Measurements from ENCODE around the gene HTRA1.

HTRA1 gene

GRCh38 chr10:122475100-122475499 is 13.7 kb downstream of the HTRA1 start:
- no peak for TF ChIP-seq CTCF (IDR thresholded peaks at IDR 0.05; ENCODE audit: low read depth, low read length, missing control alignments)
- no peak overlapping the region for H3K27ac ChIP-seq
- no peak for DNase-seq
- H3K4me3 ChIP-seq (ENCODE audit: low read depth, low read length): no peak overlapping the region
- H3K27me3 ChIP-seq (replicated peaks): no peaks in the 10 kb centered on the region
- in situ Hi-C loops (cut with HindIII; ENCODE audit: low pct_ligation_motif_present, low sequenced_read_pairs): no loop called here
- no peaks in the 10 kb centered on the region for H3K36me3 ChIP-seq (replicated peaks)

- H3K36me3 ChIP-seq (replicated peaks): no peaks in the 10 kb centered on the region
- no peak overlapping the region for H3K27ac ChIP-seq
- TF ChIP-seq CTCF (IDR thresholded peaks at IDR 0.05; ENCODE audit: low read depth, low read length, missing control alignments): no peak
- H3K27me3 ChIP-seq (replicated peaks): no peaks in the 10 kb centered on the region
- no peak for DNase-seq
- in situ Hi-C loops (cut with HindIII; ENCODE audit: low pct_ligation_motif_present, low sequenced_read_pairs): no loop called here
- no peak overlapping the region for H3K4me3 ChIP-seq (ENCODE audit: low read depth, low read length)
These were observed 14.4 kb downstream of the HTRA1 start for GRCh38 chr10:122475591-122476332.

- in situ Hi-C loops (cut with HindIII; ENCODE audit: low pct_ligation_motif_present, low sequenced_read_pairs): no loop called here
- Histone ChIP-seq H3K27me3 (replicated peaks) (no peaks in the 10 kb centered on the region), H3K36me3 (replicated peaks) (no peaks in the 10 kb centered on the region), H3K27ac (no peak overlapping the region), H3K4me3 (ENCODE audit: low read depth, low read length) (no peak overlapping the region)
- no peak for DNase-seq
- TF ChIP-seq CTCF (IDR thresholded peaks at IDR 0.05; ENCODE audit: low read depth, low read length, missing control alignments): no peak
These were observed 15.0 kb downstream of the HTRA1 start for GRCh38 chr10:122476333-122476695.

- Histone ChIP-seq H3K27me3 (replicated peaks) (no peaks in the 10 kb centered on the region), H3K36me3 (replicated peaks) (no peaks in the 10 kb centered on the region), H3K27ac (no peak overlapping the region), H3K4me3 (ENCODE audit: low read depth, low read length) (no peak overlapping the region)
- TF ChIP-seq CTCF (IDR thresholded peaks at IDR 0.05; ENCODE audit: low read depth, low read length, missing control alignments): no peak
- no peak for DNase-seq
- in situ Hi-C loops (cut with HindIII; ENCODE audit: low pct_ligation_motif_present, low sequenced_read_pairs): no loop called here
These were observed 16.1 kb downstream of the HTRA1 start for GRCh38 chr10:122477436-122477835.

- H3K36me3 ChIP-seq (replicated peaks): no peaks in the 10 kb centered on the region
- H3K27me3 ChIP-seq (replicated peaks): no peaks in the 10 kb centered on the region
- TF ChIP-seq CTCF (IDR thresholded peaks at IDR 0.05; ENCODE audit: low read depth, low read length, missing control alignments): no peak
- in situ Hi-C loops (cut with HindIII; ENCODE audit: low pct_ligation_motif_present, low sequenced_read_pairs): no loop called here
- H3K4me3 ChIP-seq (ENCODE audit: low read depth, low read length): no peak overlapping the region
- DNase-seq: no peak
- no peak overlapping the region for H3K27ac ChIP-seq
These were observed 17.6 kb downstream of the HTRA1 start for GRCh38 chr10:122478971-122479370.

Data from brain microvascular endothelial cell (primary cell).